ENCODE data around the gene ZNF280A.

DNA sequence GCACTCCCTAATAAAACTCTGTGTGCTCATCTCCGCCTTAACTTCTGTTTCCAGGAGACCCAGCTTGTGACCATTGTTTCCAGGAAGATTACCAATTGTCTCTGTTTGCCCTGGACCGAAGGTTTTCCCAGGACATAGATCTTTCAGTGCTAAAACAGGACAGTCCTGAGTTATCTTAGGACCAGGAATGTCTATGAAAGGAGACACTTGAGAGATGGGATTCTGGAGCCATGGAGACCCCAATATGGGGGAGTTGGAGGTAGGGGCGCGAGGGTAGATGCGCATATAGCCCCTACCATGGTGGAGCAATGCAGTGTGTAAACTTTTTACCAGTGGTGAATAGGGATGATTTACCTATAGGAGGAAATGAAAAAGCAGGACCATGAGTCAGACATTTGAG, 49.1 kb upstream of the ZNF280A start:
- TF ChIP-seq, protein P1, sequence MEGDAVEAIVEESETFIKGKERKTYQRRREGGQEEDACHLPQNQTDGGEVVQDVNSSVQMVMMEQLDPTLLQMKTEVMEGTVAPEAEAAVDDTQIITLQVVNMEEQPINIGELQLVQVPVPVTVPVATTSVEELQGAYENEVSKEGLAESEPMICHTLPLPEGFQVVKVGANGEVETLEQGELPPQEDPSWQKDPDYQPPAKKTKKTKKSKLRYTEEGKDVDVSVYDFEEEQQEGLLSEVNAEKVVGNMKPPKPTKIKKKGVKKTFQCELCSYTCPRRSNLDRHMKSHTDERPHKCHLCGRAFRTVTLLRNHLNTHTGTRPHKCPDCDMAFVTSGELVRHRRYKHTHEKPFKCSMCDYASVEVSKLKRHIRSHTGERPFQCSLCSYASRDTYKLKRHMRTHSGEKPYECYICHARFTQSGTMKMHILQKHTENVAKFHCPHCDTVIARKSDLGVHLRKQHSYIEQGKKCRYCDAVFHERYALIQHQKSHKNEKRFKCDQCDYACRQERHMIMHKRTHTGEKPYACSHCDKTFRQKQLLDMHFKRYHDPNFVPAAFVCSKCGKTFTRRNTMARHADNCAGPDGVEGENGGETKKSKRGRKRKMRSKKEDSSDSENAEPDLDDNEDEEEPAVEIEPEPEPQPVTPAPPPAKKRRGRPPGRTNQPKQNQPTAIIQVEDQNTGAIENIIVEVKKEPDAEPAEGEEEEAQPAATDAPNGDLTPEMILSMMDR (IDR thresholded peaks at IDR 0.05) = no peak
- TF ChIP-seq POLR2A (IDR thresholded peaks at IDR 0.05) (no peak), POLR2AphosphoS5 (IDR thresholded peaks at IDR 0.05) (no peak)

Data from breast epithelium (tissue), 3 donors.